HepG2 (cell line): ENCODE measurements around the gene PCGF2. TPM values are rescaled to one million over a fixed set of nuclear protein-coding genes. Genes with fewer than 3 reads are reported as not detected.
A peak's percentile ranks its signal among the peaks of the same experiment; 100 is the strongest.

ENCODE experiments used
- BCL6 ChIP-seq: IDR thresholded peaks from 2 replicates; pipeline ENCODE4 v1.6.1; 2016; ENCODE audit warnings: missing genetic modification reagents, missing compliant biosample characterization
- ETV6 ChIP-seq: sonication (generic); formaldehyde crosslinking; conservative IDR thresholded peaks from 2 replicates; pipeline ENCODE4 v1.4.0; 2020; ENCODE audit warnings: missing genetic modification reagents
- HDAC2 ChIP-seq: sonication (generic); formaldehyde crosslinking; IDR thresholded peaks from 2 replicates; pipeline ENCODE4 v1.4.0; 2020; ENCODE audit warnings: missing genetic modification reagents
- IRF9 ChIP-seq: sonication (generic); formaldehyde crosslinking; IDR thresholded peaks from 2 replicates; pipeline ENCODE4 v1.8.0; 2022; ENCODE audit warnings: missing genetic modification reagents, mild to moderate bottlenecking, borderline replicate concordance
- MXI1 ChIP-seq: IDR thresholded peaks from 3 replicates; pipeline ENCODE4 v1.6.1; 2012; ENCODE audit warnings: low read depth, low read length, inconsistent platforms, borderline replicate concordance
- NFIB ChIP-seq: sonication (generic); formaldehyde crosslinking; IDR thresholded peaks from 2 replicates; pipeline ENCODE4 v1.9.0; 2021; ENCODE audit warnings: missing genetic modification reagents, mild to moderate bottlenecking, borderline replicate concordance
- RBM22 ChIP-seq: fragments of 200-400 bp; formaldehyde crosslinking; optimal IDR thresholded peaks from 2 replicates; pipeline ENCODE3; 2017; ENCODE audit warnings: mild to moderate bottlenecking, low read length, moderate library complexity
- SP5 ChIP-seq: IDR thresholded peaks from 2 replicates; pipeline ENCODE4 v1.6.1; 2016; ENCODE audit warnings: low read depth, borderline replicate concordance
- ZNF224 ChIP-seq: sonication (generic); formaldehyde crosslinking; IDR thresholded peaks from 2 replicates; pipeline ENCODE4 v1.5.0; 2020; ENCODE audit warnings: mild to moderate bottlenecking, missing genetic modification reagents
- ZNF605 ChIP-seq: sonication (generic); formaldehyde crosslinking; IDR thresholded peaks from 2 replicates; pipeline ENCODE4 v1.8.0; 2022; ENCODE audit warnings: mild to moderate bottlenecking, missing genetic modification reagents
- ZNF646 ChIP-seq: sonication (generic); formaldehyde crosslinking; IDR thresholded peaks from 2 replicates; pipeline ENCODE4 v1.9.0; 2021; ENCODE audit warnings: mild to moderate bottlenecking, missing genetic modification reagents
- ZNF746 ChIP-seq: sonication (generic); formaldehyde crosslinking; IDR thresholded peaks from 2 replicates; pipeline ENCODE4 v1.8.0; 2022; ENCODE audit warnings: mild to moderate bottlenecking, missing genetic modification reagents
- ZNF891 ChIP-seq: sonication (generic); formaldehyde crosslinking; IDR thresholded peaks from 2 replicates; pipeline ENCODE4 v1.5.0; 2020; ENCODE audit warnings: mild to moderate bottlenecking, missing genetic modification reagents
- polyA plus RNA-seq, 8 experiments: library from polyadenylated mRNA; depleted of rRNA in 3 of 8; stranded (reverse) in 7 of 8; unstranded in 1 of 8; fragments of >200 nt; fragmentation: Illumina TruSeq in 4 of 8; extraction: Trizol in 4 of 8; gene quantifications; 2 replicates each; pipeline versions ENCODE4 v1.2.1 to v1.2.3, GENCODE V29; 2011 to 2016; ENCODE audit warnings: low read depth in 4 of 8, missing spikeins in 1 of 8, mixed read lengths in 1 of 8; ENCODE audit not compliant: insufficient read depth in 1 of 8
- total RNA-seq, 5 experiments: library from RNA; depleted of rRNA; stranded (reverse); fragments of >200 nt; fragmentation: Illumina TruSeq; extraction: Trizol; gene quantifications; 2 replicates each; pipeline ENCODE4 v1.2.3, GENCODE V29; 2016; ENCODE audit warnings: low read depth in 1 of 5
- TF ChIP-seq, protein P1 (sequence below): sonication (generic); formaldehyde crosslinking; IDR thresholded peaks from 2 replicates; pipeline ENCODE4 v1.8.0; 2022; ENCODE audit warnings: mild to moderate bottlenecking, missing genetic modification reagents, borderline replicate concordance
- TF ChIP-seq, protein P2 (sequence below): sonication (generic); formaldehyde crosslinking; IDR thresholded peaks from 2 replicates; pipeline ENCODE4 v1.4.0; 2020; ENCODE audit warnings: missing genetic modification reagents, mild to moderate bottlenecking, borderline replicate concordance
- TF ChIP-seq, protein P3 (sequence below): sonication (generic); formaldehyde crosslinking; IDR thresholded peaks from 2 replicates; pipeline ENCODE4 v1.4.0; 2020; ENCODE audit warnings: missing genetic modification reagents

Gene PCGF2
- total and polyA plus RNA-seq, 2 of the 13 experiments (the other 11 are each of a cell fraction or from before 2014, with no cell fraction given): 11.6 to 29.4 TPM

DNA sequence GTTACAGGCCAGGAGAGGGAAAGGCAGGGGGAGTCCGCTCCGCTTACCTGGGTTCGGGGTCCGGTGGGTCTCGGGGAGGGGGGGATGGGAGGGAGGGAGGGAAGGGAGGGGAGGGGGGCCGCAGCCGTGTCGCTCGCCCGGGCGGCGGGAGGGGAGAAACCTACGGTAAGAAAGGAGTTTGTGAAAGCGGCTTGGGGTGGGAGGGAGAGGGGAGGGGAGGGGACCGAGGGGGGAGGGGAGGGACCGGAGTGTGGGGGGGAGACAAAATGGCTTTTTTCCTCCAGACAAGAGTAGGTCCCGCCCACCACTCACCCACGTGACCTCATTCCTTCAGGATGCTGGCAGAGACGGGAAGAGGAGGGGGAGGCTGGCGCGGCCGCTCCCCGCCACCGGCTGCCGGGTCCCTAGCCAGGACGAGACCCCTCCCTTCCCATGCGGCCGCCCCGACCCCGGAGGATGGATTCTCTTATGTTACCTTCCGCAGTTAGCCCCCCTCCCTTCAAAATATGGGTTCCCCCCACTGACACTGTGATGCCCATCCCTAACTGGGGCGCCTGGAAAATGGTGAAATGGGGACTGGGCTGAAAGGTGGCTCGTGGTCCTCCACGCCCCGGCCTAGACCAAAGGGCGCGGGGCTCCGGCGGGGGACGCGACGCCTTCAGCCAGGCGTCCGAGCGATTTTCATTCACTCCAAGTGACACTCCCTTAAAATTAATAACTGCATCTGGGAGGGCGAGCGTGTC, at the start of gene PCGF2 (continued):
- TF ChIP-seq ZNF646 (CRISPR knock-in tag) (no peak), HDAC2 (CRISPR knock-in tag) (peak; percentile 42; the same call in 1 of the 2 replicates), SP5 (CRISPR knock-in tag) (0 out of 2 replicates have a peak, but pooled peaks have one; percentile 42), NFIB (no peak), ZNF891 (CRISPR knock-in tag) (peak; percentile 50; the same call in 1 of the 2 replicates), ETV6 (0 out of 2 replicates have a peak, but pooled peaks have one; percentile 29), RBM22 (peak; percentile 44), BCL6 (CRISPR knock-in tag) (no peak), ZNF605 (CRISPR knock-in tag) (0 out of 2 replicates have a peak, but pooled peaks have one; percentile 21), ZNF746 (CRISPR knock-in tag) (peak; percentile 76), MXI1 (peak; percentile 39; the same call in 1 of the 3 replicates), ZNF224 (CRISPR knock-in tag) (0 out of 2 replicates have a peak, but pooled peaks have one; percentile 26), IRF9 (no peak)
- TF ChIP-seq, protein P1, sequence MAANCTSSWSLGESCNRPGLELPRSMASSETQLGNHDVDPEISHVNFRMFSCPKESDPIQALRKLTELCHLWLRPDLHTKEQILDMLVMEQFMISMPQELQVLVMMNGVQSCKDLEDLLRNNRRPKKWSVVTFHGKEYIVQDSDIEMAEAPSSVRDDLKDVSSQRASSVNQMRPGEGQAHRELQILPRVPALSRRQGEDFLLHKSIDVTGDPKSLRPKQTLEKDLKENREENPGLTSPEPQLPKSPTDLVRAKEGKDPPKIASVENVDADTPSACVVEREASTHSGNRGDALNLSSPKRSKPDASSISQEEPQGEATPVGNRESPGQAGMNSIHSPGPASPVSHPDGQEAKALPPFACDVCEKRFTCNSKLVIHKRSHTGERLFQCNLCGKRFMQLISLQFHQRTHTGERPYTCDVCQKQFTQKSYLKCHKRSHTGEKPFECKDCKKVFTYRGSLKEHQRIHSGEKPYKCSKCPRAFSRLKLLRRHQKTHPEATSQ (CRISPR knock-in tag): no peak; the same call in 1 of the 2 replicates
- TF ChIP-seq, protein P2, sequence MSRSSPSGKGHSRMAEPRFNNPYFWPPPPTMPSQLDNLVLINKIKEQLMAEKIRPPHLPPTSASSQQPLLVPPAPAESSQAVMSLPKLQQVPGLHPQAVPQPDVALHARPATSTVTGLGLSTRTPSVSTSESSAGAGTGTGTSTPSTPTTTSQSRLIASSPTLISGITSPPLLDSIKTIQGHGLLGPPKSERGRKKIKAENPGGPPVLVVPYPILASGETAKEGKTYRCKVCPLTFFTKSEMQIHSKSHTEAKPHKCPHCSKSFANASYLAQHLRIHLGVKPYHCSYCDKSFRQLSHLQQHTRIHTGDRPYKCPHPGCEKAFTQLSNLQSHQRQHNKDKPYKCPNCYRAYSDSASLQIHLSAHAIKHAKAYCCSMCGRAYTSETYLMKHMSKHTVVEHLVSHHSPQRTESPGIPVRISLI (CRISPR knock-in tag): peak; percentile 39; the same call in 1 of the 2 replicates
- TF ChIP-seq, protein P3, sequence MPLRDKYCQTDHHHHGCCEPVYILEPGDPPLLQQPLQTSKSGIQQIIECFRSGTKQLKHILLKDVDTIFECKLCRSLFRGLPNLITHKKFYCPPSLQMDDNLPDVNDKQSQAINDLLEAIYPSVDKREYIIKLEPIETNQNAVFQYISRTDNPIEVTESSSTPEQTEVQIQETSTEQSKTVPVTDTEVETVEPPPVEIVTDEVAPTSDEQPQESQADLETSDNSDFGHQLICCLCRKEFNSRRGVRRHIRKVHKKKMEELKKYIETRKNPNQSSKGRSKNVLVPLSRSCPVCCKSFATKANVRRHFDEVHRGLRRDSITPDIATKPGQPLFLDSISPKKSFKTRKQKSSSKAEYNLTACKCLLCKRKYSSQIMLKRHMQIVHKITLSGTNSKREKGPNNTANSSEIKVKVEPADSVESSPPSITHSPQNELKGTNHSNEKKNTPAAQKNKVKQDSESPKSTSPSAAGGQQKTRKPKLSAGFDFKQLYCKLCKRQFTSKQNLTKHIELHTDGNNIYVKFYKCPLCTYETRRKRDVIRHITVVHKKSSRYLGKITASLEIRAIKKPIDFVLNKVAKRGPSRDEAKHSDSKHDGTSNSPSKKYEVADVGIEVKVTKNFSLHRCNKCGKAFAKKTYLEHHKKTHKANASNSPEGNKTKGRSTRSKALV (CRISPR knock-in tag): no peak
